Measurements from ENCODE around the gene MYEOV. TPM values are rescaled to one million over a fixed set of nuclear protein-coding genes. Genes with fewer than 3 reads are reported as not detected.

Gene MYEOV
- total RNA-seq, 3 donors from 2014 or later (not counting 1 experiment from before 2014, with no cell fraction given) = 1.1 to 1.2 TPM; not detected in 1

- intact Hi-C loops (cut with micrococcal nuclease) = no loop called here
- no peaks in the 10 kb centered on the region for H3K9me3 Mint-ChIP-seq
- WGBS (ENCODE audit: insufficient coverage) = 88% methylated on average over 5 of the region's 5 CpGs
- no peak for TF ChIP-seq CTCF (IDR thresholded peaks at IDR 0.05)
- Histone ChIP-seq H3K27me3 (ENCODE audit: control insufficient read depth, insufficient read depth, low read length) (no peaks in the 10 kb centered on the region), H3K27ac (ENCODE audit: low read length) (no peak overlapping the region), H3K36me3 (ENCODE audit: control insufficient read depth, insufficient read depth, low read length) (no peaks in the 10 kb centered on the region), H3K4me1 (ENCODE audit: control insufficient read depth, insufficient read depth, low read length) (no peaks in the 10 kb centered on the region), H3K9me3 (ENCODE audit: control insufficient read depth, insufficient read depth, low read length) (no peaks in the 10 kb centered on the region), H3K4me3 (ENCODE audit: low read length) (no peak overlapping the region)
- H3K27me3 Mint-ChIP-seq (ENCODE audit: low read depth in 2 of 2) = peaks cover 15 to 40% of the 10 kb centered on the region in 2 donors
- H3K27ac Mint-ChIP-seq = no peak overlapping the region
- ATAC-seq (no peak), DNase-seq (no peak)
- no peak overlapping the region for H3K4me3 Mint-ChIP-seq
- no peaks in the 10 kb centered on the region for H3K36me3 Mint-ChIP-seq
- no peaks in the 10 kb centered on the region for H3K4me1 Mint-ChIP-seq
These were observed 36.8 kb upstream of the MYEOV start for GRCh38 chr11:69257134-69257533.

GRCh38 chr11:69257838-69258658 lies 35.9 kb upstream of the MYEOV start:
- H3K4me3 ChIP-seq (ENCODE audit: low read length) = no peak overlapping the region
- no peaks in the 10 kb centered on the region for H3K27me3 ChIP-seq (ENCODE audit: control insufficient read depth, insufficient read depth, low read length)
- no peak overlapping the region for H3K27ac Mint-ChIP-seq
- WGBS (ENCODE audit: insufficient coverage) = 57% methylated on average over 6 of the region's 6 CpGs
- H3K9me3 Mint-ChIP-seq = peaks cover 0 to 4% of the 10 kb centered on the region in 2 donors
- no peaks in the 10 kb centered on the region for H3K36me3 Mint-ChIP-seq
- H3K27ac ChIP-seq (ENCODE audit: low read length) = no peak overlapping the region
- peaks cover 0 to 4% of the 10 kb centered on the region in 2 donors for H3K4me1 Mint-ChIP-seq
- no peak for ATAC-seq
- no peak overlapping the region for H3K4me3 Mint-ChIP-seq
- no peak for DNase-seq
- TF ChIP-seq CTCF (IDR thresholded peaks at IDR 0.05) = no peak
- intact Hi-C loops (cut with micrococcal nuclease) = no loop called here
- H3K9me3 ChIP-seq (ENCODE audit: control insufficient read depth, insufficient read depth, low read length) = no peaks in the 10 kb centered on the region
- peaks cover 21 to 40% of the 10 kb centered on the region in 2 donors for H3K27me3 Mint-ChIP-seq (ENCODE audit: low read depth in 2 of 2)
- no peaks in the 10 kb centered on the region for H3K36me3 ChIP-seq (ENCODE audit: control insufficient read depth, insufficient read depth, low read length)
- H3K4me1 ChIP-seq (ENCODE audit: control insufficient read depth, insufficient read depth, low read length) = no peaks in the 10 kb centered on the region

GRCh38 chr11:69259096-69259495 lies 34.9 kb upstream of the MYEOV start:
- Histone ChIP-seq H3K27ac (ENCODE audit: low read length) (no peak overlapping the region), H3K4me3 (ENCODE audit: low read length) (no peak overlapping the region), H3K9me3 (ENCODE audit: control insufficient read depth, insufficient read depth, low read length) (no peaks in the 10 kb centered on the region), H3K27me3 (ENCODE audit: control insufficient read depth, insufficient read depth, low read length) (no peaks in the 10 kb centered on the region), H3K4me1 (ENCODE audit: control insufficient read depth, insufficient read depth, low read length) (no peaks in the 10 kb centered on the region), H3K36me3 (ENCODE audit: control insufficient read depth, insufficient read depth, low read length) (no peaks in the 10 kb centered on the region)
- H3K36me3 Mint-ChIP-seq = no peaks in the 10 kb centered on the region
- peaks cover 0 to 5% of the 10 kb centered on the region in 2 donors for H3K4me1 Mint-ChIP-seq
- H3K27me3 Mint-ChIP-seq (ENCODE audit: low read depth in 2 of 2) = peaks cover 24 to 40% of the 10 kb centered on the region in 2 donors
- ATAC-seq (no peak), DNase-seq (no peak)
- H3K9me3 Mint-ChIP-seq = peaks cover 0 to 6% of the 10 kb centered on the region in 2 donors
- no peak overlapping the region for H3K4me3 Mint-ChIP-seq
- H3K27ac Mint-ChIP-seq = no peak overlapping the region
- intact Hi-C loops (cut with micrococcal nuclease) = no loop called here
- no CpG with 5 or more reads among the region's 2 CpGs for WGBS (ENCODE audit: insufficient coverage)
- no peak for TF ChIP-seq CTCF (IDR thresholded peaks at IDR 0.05)

GRCh38 chr11:69260622-69261021 lies 33.3 kb upstream of the MYEOV start:
- Mint-ChIP-seq H3K9me3 (peaks cover 0 to 6% of the 10 kb centered on the region in 2 donors), H3K27ac (no peak overlapping the region), H3K36me3 (no peaks in the 10 kb centered on the region), H3K4me1 (peaks cover 0 to 5% of the 10 kb centered on the region in 2 donors), H3K27me3 (ENCODE audit: low read depth in 2 of 2) (peaks cover 27 to 33% of the 10 kb centered on the region in 2 donors), H3K4me3 (no peak overlapping the region)
- DNase-seq (no peak), ATAC-seq (no peak)
- Histone ChIP-seq H3K36me3 (ENCODE audit: control insufficient read depth, insufficient read depth, low read length) (no peaks in the 10 kb centered on the region), H3K27ac (ENCODE audit: low read length) (no peak overlapping the region), H3K9me3 (ENCODE audit: control insufficient read depth, insufficient read depth, low read length) (no peaks in the 10 kb centered on the region), H3K4me1 (ENCODE audit: control insufficient read depth, insufficient read depth, low read length) (no peaks in the 10 kb centered on the region), H3K4me3 (ENCODE audit: low read length) (no peak overlapping the region), H3K27me3 (ENCODE audit: control insufficient read depth, insufficient read depth, low read length) (no peaks in the 10 kb centered on the region)
- intact Hi-C loops (cut with micrococcal nuclease) = no loop called here
- no peak for TF ChIP-seq CTCF (IDR thresholded peaks at IDR 0.05)

Data from natural killer cell (primary cell).